ENCODE data around the gene TMBIM6. TPM values are rescaled to one million over a fixed set of nuclear protein-coding genes. Genes with fewer than 3 reads are reported as not detected.

The TMBIM6 gene
- total and polyA plus RNA-seq, 9 of the 15 experiments (the other 6 are each of a cell fraction or from before 2014, with no cell fraction given), result 147 to 1,288 (median 352) TPM

- TF ChIP-seq, protein P1, sequence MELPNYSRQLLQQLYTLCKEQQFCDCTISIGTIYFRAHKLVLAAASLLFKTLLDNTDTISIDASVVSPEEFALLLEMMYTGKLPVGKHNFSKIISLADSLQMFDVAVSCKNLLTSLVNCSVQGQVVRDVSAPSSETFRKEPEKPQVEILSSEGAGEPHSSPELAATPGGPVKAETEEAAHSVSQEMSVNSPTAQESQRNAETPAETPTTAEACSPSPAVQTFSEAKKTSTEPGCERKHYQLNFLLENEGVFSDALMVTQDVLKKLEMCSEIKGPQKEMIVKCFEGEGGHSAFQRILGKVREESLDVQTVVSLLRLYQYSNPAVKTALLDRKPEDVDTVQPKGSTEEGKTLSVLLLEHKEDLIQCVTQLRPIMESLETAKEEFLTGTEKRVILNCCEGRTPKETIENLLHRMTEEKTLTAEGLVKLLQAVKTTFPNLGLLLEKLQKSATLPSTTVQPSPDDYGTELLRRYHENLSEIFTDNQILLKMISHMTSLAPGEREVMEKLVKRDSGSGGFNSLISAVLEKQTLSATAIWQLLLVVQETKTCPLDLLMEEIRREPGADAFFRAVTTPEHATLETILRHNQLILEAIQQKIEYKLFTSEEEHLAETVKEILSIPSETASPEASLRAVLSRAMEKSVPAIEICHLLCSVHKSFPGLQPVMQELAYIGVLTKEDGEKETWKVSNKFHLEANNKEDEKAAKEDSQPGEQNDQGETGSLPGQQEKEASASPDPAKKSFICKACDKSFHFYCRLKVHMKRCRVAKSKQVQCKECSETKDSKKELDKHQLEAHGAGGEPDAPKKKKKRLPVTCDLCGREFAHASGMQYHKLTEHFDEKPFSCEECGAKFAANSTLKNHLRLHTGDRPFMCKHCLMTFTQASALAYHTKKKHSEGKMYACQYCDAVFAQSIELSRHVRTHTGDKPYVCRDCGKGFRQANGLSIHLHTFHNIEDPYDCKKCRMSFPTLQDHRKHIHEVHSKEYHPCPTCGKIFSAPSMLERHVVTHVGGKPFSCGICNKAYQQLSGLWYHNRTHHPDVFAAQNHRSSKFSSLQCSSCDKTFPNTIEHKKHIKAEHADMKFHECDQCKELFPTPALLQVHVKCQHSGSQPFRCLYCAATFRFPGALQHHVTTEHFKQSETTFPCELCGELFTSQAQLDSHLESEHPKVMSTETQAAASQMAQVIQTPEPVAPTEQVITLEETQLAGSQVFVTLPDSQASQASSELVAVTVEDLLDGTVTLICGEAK (IDR thresholded peaks at IDR 0.05), result no peak
- TF ChIP-seq, protein P1 (CRISPR knock-in tag; IDR thresholded peaks at IDR 0.05), result no peak
- TF ChIP-seq ZNF12 (CRISPR knock-in tag; IDR thresholded peaks at IDR 0.05) (no peak), NCOA4 (IDR thresholded peaks at IDR 0.05; ENCODE audit: partially characterized antibody) (no peak), ZBTB17 (CRISPR knock-in tag; IDR thresholded peaks at IDR 0.05) (no peak), MTA3 (IDR thresholded peaks at IDR 0.05; ENCODE audit: borderline replicate concordance) (no peak), RHOXF2B (CRISPR knock-in tag; conservative IDR thresholded peaks at IDR 0.05) (no peak), SIN3A (IDR thresholded peaks at IDR 0.05; ENCODE audit: borderline replicate concordance in 2 of 2, control insufficient read depth in 1 of 2, low read depth in 2 of 2, low read length in 2 of 2) (no peak)
Measured at GRCh38 chr12:49698619-49699545, 42.5 kb upstream of the TMBIM6 start (continued).

All from K562 (cell line).